Kidney epithelial cell (primary cell): Measurements from ENCODE around the gene ULBP2. TPM values are rescaled to one million over a fixed set of nuclear protein-coding genes. Genes with fewer than 3 reads are reported as not detected.
"Not testable (repeated sequence)": the region's sequence is repeated elsewhere in the genome, so short reads cannot be mapped to it uniquely, and the experiment has no call there.

ENCODE experiments used
- DNase-seq: peaks from one replicate; pipeline ENCODE4 v3.0.0-alpha.2; 2010; ENCODE audit warnings: low read depth
- H3K27me3 ChIP-seq: 2 replicates; pipeline ENCODE4 v1.6.0; 2011; ENCODE audit warnings: low read length; ENCODE audit not compliant: control insufficient read depth, insufficient read depth
- H3K36me3 ChIP-seq: 2 replicates; pipeline ENCODE4 v1.5.1; 2011; ENCODE audit warnings: low read length; ENCODE audit not compliant: control insufficient read depth, insufficient read depth
- H3K4me3 ChIP-seq: 2 replicates; pipeline ENCODE4 v1.5.1; 2011; ENCODE audit warnings: low read depth, mild to moderate bottlenecking, control low read depth, low read length
- total RNA-seq: library from RNA; depleted of rRNA; stranded (reverse); fragments of >200 nt; gene quantifications from 2 replicates; pipeline ENCODE4 v1.2.3, GENCODE V29; 2015
- TF ChIP-seq, protein P1 (sequence below): IDR thresholded peaks from 2 replicates; pipeline ENCODE4 v1.5.1; 2011; ENCODE audit warnings: mild to moderate bottlenecking, moderate library complexity, low read length, control low read depth, inconsistent platforms; ENCODE audit not compliant: insufficient read depth, poor library complexity, severe bottlenecking

The ULBP2 gene
- total RNA-seq, 1 donor from 2014 or later, result 3.5 TPM

DNA sequence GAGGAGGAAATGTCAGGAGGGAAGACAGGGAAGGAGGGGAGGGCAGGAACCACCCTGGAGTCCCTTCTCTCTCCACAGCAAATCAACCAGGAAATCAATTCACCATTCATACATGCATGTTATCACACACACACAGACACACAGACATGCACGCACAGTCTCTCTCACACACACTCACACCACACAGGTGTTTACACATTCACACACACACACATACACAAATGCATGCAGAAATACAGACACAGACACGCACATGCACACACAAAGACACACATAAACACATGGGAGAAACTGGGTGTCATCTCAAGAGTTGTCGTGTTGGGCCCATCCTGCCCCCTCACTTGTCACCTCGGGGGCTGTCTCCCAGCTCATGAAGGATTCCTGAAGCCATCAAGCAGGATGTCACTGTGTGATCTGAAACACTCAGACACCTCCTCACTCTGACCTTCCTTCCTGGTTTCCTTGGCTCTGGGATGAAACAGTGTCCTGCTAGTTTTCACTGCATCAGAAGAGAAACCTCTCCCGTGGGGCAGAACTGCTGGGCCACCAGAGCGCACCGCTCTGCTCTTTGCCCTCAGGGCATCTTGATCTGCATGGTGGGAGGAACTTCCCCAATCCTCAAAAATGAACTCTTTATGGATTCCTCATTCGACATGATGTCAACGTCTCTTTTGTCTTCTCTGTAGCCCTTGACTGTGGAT is 28.1 kb upstream of the ULBP2 start:
- TF ChIP-seq, protein P1, sequence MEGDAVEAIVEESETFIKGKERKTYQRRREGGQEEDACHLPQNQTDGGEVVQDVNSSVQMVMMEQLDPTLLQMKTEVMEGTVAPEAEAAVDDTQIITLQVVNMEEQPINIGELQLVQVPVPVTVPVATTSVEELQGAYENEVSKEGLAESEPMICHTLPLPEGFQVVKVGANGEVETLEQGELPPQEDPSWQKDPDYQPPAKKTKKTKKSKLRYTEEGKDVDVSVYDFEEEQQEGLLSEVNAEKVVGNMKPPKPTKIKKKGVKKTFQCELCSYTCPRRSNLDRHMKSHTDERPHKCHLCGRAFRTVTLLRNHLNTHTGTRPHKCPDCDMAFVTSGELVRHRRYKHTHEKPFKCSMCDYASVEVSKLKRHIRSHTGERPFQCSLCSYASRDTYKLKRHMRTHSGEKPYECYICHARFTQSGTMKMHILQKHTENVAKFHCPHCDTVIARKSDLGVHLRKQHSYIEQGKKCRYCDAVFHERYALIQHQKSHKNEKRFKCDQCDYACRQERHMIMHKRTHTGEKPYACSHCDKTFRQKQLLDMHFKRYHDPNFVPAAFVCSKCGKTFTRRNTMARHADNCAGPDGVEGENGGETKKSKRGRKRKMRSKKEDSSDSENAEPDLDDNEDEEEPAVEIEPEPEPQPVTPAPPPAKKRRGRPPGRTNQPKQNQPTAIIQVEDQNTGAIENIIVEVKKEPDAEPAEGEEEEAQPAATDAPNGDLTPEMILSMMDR, result no peak
- no peak overlapping the region for H3K4me3 ChIP-seq
- no peaks in the 10 kb centered on the region for H3K36me3 ChIP-seq
- peaks cover 6% of the 10 kb centered on the region for H3K27me3 ChIP-seq
- no peak for DNase-seq

DNA sequence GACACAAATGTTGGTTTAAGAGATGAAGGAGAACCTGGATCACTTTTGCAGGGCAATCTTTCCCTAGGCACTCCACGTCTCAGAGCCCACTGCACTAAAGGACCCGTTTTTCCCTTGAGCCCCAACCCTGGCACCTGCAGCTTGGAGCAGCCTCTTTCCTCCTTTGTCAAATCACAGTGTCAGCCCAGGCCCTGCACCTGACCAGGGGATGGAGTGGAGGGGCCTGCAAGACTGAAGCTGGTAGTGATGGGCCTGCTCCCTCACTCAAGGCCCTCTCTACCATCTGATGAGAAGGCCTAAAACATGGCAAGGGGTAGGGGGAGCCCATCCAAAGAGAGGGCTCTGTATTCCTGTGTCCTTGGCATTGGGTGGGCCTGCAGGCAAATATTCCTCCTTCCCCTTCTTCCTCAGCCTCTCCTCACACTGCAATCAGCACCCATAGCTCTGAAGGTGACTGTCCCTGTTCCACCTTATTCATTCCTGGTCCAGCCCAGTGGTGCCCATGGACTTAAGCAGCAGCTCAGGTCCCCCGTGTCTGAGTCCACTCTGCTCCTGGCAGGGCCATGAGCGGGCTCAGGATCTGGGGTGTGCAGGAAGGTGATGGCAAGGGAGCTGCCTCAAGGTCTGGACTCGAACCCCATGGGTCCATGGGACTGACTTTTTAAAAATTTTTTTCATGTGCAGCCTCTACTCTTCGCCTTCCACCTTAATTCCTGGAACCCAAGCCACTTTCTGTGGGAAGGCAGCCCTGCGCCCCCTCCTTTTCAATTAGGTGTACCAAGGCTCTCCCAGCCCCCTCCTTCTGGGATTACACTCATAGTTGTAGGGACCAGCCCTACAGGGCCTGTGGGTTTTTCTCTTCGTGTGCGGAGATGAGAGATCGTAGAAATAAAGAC is 25.6 kb upstream of the ULBP2 start:
- TF ChIP-seq, protein P1, result no peak
- peaks cover 6% of the 10 kb centered on the region for H3K27me3 ChIP-seq

DNA sequence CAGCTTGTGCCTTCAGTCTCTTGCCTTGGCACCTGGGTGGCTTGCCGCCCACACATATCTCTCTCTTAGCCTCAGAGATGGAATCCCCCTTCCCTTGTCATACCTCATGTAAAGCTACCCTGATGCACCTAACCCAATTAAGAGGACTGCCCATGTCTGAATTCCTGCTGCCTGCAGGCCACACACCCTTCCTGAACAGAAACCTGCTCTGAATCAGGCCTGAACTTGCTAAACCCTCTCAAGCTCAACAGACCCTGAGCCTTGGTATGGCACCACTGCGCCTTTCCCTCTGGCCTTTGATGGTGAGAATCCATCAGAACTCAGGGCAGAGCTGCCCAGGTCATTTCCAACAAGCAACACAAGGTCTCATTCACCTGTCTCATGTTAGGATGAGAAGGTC is 24.1 kb upstream of the ULBP2 start:
- TF ChIP-seq, protein P1, result no peak
- DNase-seq, result no peak
- H3K4me3 ChIP-seq, result no peak overlapping the region
- no peaks in the 10 kb centered on the region for H3K36me3 ChIP-seq
- H3K27me3 ChIP-seq, result peaks cover 11% of the 10 kb centered on the region

More for the DNA sequence above, 25.6 kb upstream of the ULBP2 start:
- Histone ChIP-seq H3K36me3 (no peaks in the 10 kb centered on the region), H3K4me3 (no peak overlapping the region)
- DNase-seq, result no peak

DNA sequence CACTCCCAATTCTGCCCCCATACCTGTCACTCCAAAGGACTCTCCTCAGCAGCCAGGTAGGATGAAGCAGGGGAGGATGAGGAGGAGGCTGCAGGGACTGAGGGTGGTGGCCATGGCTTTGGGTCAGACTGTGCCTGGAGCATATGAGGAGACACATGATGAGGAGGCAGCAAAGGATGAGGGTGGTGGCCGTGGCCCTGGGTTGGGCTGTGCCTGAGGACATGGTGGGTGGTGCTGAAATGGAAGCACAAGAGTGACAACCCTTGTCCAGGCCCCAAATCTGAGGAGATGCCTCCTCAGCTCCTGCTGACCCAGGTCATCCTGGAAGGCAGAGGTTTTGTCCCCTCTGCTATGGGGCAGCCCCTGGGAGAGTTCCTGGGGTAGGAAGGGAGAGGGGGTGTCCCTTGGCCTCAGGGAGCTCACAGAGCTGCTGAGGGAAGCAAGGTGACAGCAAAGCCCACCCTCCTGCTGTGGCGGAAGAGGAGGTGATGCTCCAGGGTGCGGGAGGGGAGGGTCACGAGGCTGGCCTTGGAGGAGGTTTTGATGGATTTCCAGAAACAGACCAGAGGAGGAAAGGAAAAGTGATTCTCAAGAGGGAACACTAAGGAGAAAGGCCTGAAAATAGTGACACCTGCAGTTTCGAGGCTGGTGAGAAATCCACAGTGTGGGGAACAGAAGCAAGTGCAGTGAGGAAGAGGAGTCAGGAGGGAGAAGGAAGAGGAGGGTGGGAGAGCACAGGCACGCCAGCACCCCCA is 23.5 kb upstream of the ULBP2 start:
- peaks cover 8% of the 10 kb centered on the region for H3K27me3 ChIP-seq
- no peak for DNase-seq
- TF ChIP-seq, protein P1, result no peak
- H3K36me3 ChIP-seq, result no peaks in the 10 kb centered on the region
- H3K4me3 ChIP-seq, result no peak overlapping the region

DNA sequence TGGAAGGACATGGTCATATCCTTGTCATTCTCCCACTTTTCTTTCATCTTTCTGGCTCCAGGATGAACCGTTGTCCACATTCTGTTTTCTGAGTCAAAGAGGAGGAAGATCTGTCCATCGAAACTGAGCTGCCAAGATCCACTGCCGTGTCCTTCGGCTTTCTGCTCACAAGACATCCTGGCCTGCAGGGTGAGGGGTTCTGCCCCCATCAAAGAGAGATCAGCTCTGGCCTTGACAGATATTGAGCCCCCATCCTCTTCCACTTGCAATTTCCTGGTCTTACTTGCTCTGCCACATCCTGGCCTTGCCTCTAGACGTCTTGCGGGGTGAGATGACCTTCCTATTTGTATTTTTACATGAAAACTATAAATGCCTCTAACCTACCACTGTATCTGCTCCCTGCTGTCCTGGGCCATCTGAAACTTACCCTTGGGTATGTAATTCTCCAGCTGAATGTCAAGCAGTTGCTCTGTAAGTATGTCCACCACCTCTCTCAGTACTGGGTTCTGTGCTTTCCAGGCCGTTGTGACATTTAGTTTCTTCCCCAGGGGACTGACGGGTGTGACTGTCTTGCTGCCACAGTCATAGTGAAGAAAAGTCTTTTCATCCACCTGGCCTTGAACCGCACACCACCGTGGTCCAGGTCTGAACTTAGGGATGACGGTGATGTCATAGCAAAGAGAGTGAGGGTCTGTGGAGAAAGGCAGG is 22.5 kb upstream of the ULBP2 start:
- not testable (repeated sequence) for H3K4me3 ChIP-seq, H3K36me3 ChIP-seq, H3K27me3 ChIP-seq, DNase-seq

DNA sequence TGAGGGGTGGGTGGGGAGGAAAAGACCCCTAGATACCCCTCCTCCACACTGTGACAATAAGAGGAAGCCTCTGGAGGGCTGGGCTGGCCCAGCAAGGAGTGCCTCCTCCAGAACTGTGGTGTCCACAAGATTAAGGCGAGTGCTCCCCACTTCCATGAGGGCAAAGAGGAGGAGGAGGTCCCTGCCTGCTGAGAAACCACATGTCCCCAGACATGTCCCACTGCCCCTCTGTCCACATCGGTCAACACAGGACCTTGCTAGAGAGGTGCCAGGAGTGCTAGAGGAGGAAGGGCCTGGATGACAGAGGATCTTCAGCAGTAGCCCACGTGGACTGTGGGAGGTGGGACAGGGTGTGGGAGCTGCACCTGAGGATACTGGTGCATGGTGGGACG is 22.0 kb upstream of the ULBP2 start:
- DNase-seq, result no peak
- H3K36me3 ChIP-seq, result no peaks in the 10 kb centered on the region
- no peak overlapping the region for H3K4me3 ChIP-seq
- TF ChIP-seq, protein P1, result no peak
- H3K27me3 ChIP-seq, result peaks cover 8% of the 10 kb centered on the region
